Large intestine (tissue), 3 donors: ENCODE measurements around the gene SLC16A6. TPM values are rescaled to one million over a fixed set of nuclear protein-coding genes. Genes with fewer than 3 reads are reported as not detected.
"Not testable (repeated sequence)": the region's sequence is repeated elsewhere in the genome, so short reads cannot be mapped to it uniquely, and the experiment has no call there.

ENCODE experiments used
- DNase-seq, 2 donors: peaks; one replicate each; pipeline versions ENCODE4 v3.0.0 to v3.0.0-alpha.2; 2013
- H3K27ac ChIP-seq: one replicate; pipeline ENCODE4 v1.5.1; 2013; ENCODE audit warnings: low read length
- H3K27me3 ChIP-seq: 2 replicates; pipeline ENCODE4 v1.6.1; 2013; ENCODE audit warnings: low read length; ENCODE audit not compliant: control insufficient read depth, insufficient read depth
- H3K36me3 ChIP-seq: 2 replicates; pipeline ENCODE4 v1.6.1; 2013; ENCODE audit warnings: low read length; ENCODE audit not compliant: control insufficient read depth, insufficient read depth
- H3K4me1 ChIP-seq: one replicate; pipeline ENCODE4 v1.6.1; 2013; ENCODE audit warnings: low read length; ENCODE audit not compliant: control insufficient read depth, insufficient read depth
- H3K4me3 ChIP-seq: one replicate; pipeline ENCODE4 v1.5.1; 2013; ENCODE audit warnings: low read length
- H3K9me3 ChIP-seq: one replicate; pipeline ENCODE4 v1.6.1; 2013; ENCODE audit warnings: mild to moderate bottlenecking, low read depth, low read length, moderate library complexity; ENCODE audit not compliant: control insufficient read depth
- WGBS: methylation state at CpG from one replicate; pipeline ENCODE4 v1.1.5; 2013; ENCODE audit warnings: low lambda C conversion rate; ENCODE audit not compliant: insufficient coverage; 5-methylcytosine and 5-hydroxymethylcytosine counted together
- polyA plus RNA-seq: library from polyadenylated mRNA; unstranded; fragments of 120-200 nt; gene quantifications from one replicate; pipeline ENCODE4 v1.2.1, GENCODE V29; 2013

The SLC16A6 gene
- polyA plus RNA-seq, 1 donor: 0.27 TPM

- not testable (repeated sequence) for H3K27ac ChIP-seq, H3K9me3 ChIP-seq, H3K4me1 ChIP-seq, H3K27me3 ChIP-seq, H3K36me3 ChIP-seq, DNase-seq, H3K4me3 ChIP-seq
- no CpG with 5 or more reads among the region's 28 CpGs for WGBS
These were observed 18.2 kb upstream of the SLC16A6 start for GRCh38 chr17:68309066-68309670.

GRCh38 chr17:68308486-68308885 is 17.6 kb upstream of the SLC16A6 start:
- no CpG with 5 or more reads among the region's 7 CpGs for WGBS
- H3K27ac ChIP-seq, H3K4me1 ChIP-seq, H3K27me3 ChIP-seq, H3K4me3 ChIP-seq, DNase-seq, H3K9me3 ChIP-seq, H3K36me3 ChIP-seq: not testable (repeated sequence)

DNA sequence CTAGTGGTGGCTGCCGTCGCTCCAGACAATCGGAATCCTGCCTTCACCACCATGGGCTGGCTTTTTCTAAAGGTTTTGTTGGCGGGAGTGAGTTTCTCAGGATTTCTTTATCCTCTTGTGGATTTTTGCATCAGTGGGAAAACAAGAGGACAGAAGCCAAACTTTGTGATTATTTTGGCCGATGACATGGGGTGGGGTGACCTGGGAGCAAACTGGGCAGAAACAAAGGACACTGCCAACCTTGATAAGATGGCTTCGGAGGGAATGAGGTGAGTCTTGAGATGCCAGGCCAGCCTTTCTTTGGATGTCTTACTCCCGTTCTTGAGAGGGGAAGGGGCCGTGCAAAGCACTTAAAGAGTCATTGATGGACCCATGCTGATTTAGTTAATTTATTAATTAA is 16.5 kb upstream of the SLC16A6 start:
- H3K4me3 ChIP-seq: no peak overlapping the region
- no peak overlapping the region for H3K27ac ChIP-seq
- H3K27me3 ChIP-seq: no peaks in the 10 kb centered on the region
- no CpG with 5 or more reads among the region's 8 CpGs for WGBS
- no peak for DNase-seq
- H3K4me1 ChIP-seq: no peaks in the 10 kb centered on the region
- no peaks in the 10 kb centered on the region for H3K9me3 ChIP-seq
- H3K36me3 ChIP-seq: no peaks in the 10 kb centered on the region

DNA sequence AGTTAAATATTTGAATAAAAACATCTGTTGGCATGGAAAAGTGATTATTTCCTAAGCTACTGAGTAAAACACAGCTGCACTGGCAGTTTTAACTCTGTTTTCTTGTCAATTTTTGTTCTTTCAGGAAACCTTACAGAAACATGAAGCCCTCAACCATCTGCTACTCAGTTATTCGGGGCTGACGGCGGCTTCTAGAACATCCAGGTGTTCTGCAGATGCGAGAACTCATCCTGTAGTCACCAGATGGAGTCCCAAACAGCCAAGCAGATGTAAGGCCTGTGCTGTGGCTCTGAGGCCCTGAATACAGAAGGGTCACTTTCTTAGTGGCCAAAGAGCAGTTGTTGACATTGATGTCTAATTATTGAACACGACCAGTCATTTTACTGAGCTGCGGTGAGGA is 15.9 kb upstream of the SLC16A6 start:
- Histone ChIP-seq H3K4me1 (no peaks in the 10 kb centered on the region), H3K27me3 (no peaks in the 10 kb centered on the region), H3K36me3 (no peaks in the 10 kb centered on the region), H3K9me3 (no peaks in the 10 kb centered on the region), H3K27ac (no peak overlapping the region), H3K4me3 (no peak overlapping the region)
- no peak for DNase-seq
- WGBS: no CpG with 5 or more reads among the region's 6 CpGs

GRCh38 chr17:68305142-68305541 is 14.2 kb upstream of the SLC16A6 start:
- no peaks in the 10 kb centered on the region for H3K4me1 ChIP-seq
- H3K36me3 ChIP-seq: no peaks in the 10 kb centered on the region
- no peak overlapping the region for H3K27ac ChIP-seq
- 60% methylated on average over 1 of the region's 4 CpGs for WGBS
- no peak overlapping the region for H3K4me3 ChIP-seq
- no peaks in the 10 kb centered on the region for H3K9me3 ChIP-seq
- peaks cover 3% of the 10 kb centered on the region for H3K27me3 ChIP-seq
- DNase-seq: no peak

- Histone ChIP-seq H3K27me3 (peaks cover 6% of the 10 kb centered on the region), H3K4me3 (no peak overlapping the region), H3K9me3 (no peaks in the 10 kb centered on the region), H3K4me1 (no peaks in the 10 kb centered on the region), H3K27ac (no peak overlapping the region), H3K36me3 (no peaks in the 10 kb centered on the region)
- DNase-seq: no peak
- no CpG with 5 or more reads among the region's 6 CpGs for whole genome bisulfite sequencing
These were observed 13.8 kb upstream of the SLC16A6 start for GRCh38 chr17:68304706-68305105.

DNA sequence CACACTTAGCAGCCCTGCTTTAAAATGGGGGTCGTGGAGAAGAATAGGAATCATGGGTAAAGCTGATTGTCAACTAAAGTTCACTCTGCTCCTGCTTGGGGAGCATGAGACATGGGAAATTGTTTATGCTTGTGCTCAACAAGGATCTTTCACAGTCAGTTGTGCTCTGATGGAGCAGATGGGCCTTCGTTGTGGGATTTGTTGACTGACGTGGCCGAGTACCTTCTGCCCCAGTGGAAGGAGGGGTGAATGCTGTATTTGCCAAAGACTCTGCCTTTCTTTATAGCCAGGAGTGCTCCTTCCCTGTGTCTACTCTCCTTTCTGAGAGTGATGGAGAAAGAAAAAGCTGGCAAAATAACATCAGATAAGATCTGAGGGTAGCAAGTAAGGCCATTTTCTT is 11.7 kb upstream of the SLC16A6 start:
- no peak for DNase-seq
- Histone ChIP-seq H3K36me3 (no peaks in the 10 kb centered on the region), H3K27me3 (peaks cover 6% of the 10 kb centered on the region), H3K9me3 (no peaks in the 10 kb centered on the region), H3K4me3 (no peak overlapping the region), H3K27ac (no peak overlapping the region), H3K4me1 (no peaks in the 10 kb centered on the region)
- WGBS: no CpG with 5 or more reads among the region's 4 CpGs

GRCh38 chr17:68302066-68302564 is 11.2 kb upstream of the SLC16A6 start:
- Histone ChIP-seq H3K27ac (no peak overlapping the region), H3K36me3 (no peaks in the 10 kb centered on the region), H3K9me3 (no peaks in the 10 kb centered on the region), H3K27me3 (peaks cover 7% of the 10 kb centered on the region), H3K4me1 (no peaks in the 10 kb centered on the region), H3K4me3 (no peak overlapping the region)
- no peak for DNase-seq
- no CpG with 5 or more reads among the region's 10 CpGs for WGBS

DNA sequence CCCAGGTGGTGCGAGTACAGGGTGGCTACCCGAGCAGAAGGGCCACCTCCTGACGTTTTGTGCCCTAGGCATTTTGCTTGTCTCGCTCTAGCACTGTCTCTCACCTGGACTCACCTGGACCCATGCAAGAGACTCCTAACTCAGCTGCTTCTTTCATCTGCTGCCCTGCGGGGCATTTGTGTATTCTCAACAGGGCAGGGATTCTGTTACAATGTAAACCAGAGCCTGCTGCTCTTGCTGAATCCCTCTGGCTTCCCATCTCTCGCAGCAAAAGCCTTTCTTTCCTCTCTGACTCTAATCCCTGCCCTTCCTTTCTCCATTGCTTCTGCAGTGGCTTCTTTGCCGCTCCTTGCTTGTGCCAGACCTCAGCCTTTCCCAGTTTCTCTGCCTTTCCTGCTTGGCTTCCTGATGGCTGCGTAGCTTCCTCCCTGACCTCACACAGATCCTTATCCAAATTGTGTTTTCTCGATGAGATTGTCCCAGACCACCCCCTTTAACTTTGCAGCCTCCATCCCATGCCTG is 10.6 kb upstream of the SLC16A6 start:
- H3K36me3 ChIP-seq: no peaks in the 10 kb centered on the region
- H3K4me3 ChIP-seq: no peak overlapping the region
- no peak for DNase-seq
- peaks cover 14% of the 10 kb centered on the region for H3K27me3 ChIP-seq
- WGBS: 79% methylated on average over 3 of the region's 9 CpGs
- H3K9me3 ChIP-seq: no peaks in the 10 kb centered on the region
- H3K4me1 ChIP-seq: no peaks in the 10 kb centered on the region
- no peak overlapping the region for H3K27ac ChIP-seq

DNA sequence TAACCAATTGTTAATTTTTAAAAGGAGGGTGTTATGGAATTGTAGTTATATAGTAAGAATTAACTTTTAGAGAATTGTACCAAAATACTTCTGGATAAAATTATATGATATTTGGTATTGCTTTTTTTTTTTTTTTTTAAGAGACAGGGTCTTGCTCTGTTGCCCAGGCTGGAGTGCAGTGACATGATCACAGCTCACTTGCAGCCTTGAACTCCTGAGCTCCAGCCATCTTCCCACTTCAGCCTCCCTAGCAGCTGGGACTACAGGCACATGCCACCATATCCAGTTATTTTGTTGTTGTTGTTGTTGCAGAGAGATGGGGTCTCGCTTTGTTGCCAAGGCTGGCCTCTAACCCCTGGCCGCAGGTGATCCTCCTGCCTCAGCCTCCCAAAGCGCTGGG is 8.9 kb upstream of the SLC16A6 start:
- H3K36me3 ChIP-seq: no peaks in the 10 kb centered on the region
- no peak overlapping the region for H3K27ac ChIP-seq
- no peak for DNase-seq
- H3K27me3 ChIP-seq: peaks cover 17% of the 10 kb centered on the region
- H3K4me3 ChIP-seq: no peak overlapping the region
- H3K4me1 ChIP-seq: no peaks in the 10 kb centered on the region
- no CpG with 5 or more reads among the region's 3 CpGs for WGBS
- H3K9me3 ChIP-seq: no peaks in the 10 kb centered on the region

- H3K4me1 ChIP-seq: no peaks in the 10 kb centered on the region
- H3K4me3 ChIP-seq: no peak overlapping the region
- DNase-seq: no peak
- no peak overlapping the region for H3K27ac ChIP-seq
- no peaks in the 10 kb centered on the region for H3K36me3 ChIP-seq
- H3K27me3 ChIP-seq: peaks cover 29% of the 10 kb centered on the region
- no peaks in the 10 kb centered on the region for H3K9me3 ChIP-seq
These were observed 7.7 kb upstream of the SLC16A6 start for GRCh38 chr17:68298601-68299000.
